WI38 (cell line): ENCODE data around the gene PURA.
A peak's percentile ranks its signal among the peaks of the same experiment; 100 is the strongest.

ENCODE experiments used
- H3K4me3 ChIP-seq: 2 replicates; pipeline ENCODE4 v1.5.1; 2011; ENCODE audit warnings: low read depth, mild to moderate bottlenecking, control low read depth, low read length
- TF ChIP-seq, protein P1 (sequence below): IDR thresholded peaks from 2 replicates; pipeline ENCODE4 v1.5.1; 2012; ENCODE audit warnings: low read depth, mild to moderate bottlenecking, control low read depth, low read length

The PURA gene

DNA sequence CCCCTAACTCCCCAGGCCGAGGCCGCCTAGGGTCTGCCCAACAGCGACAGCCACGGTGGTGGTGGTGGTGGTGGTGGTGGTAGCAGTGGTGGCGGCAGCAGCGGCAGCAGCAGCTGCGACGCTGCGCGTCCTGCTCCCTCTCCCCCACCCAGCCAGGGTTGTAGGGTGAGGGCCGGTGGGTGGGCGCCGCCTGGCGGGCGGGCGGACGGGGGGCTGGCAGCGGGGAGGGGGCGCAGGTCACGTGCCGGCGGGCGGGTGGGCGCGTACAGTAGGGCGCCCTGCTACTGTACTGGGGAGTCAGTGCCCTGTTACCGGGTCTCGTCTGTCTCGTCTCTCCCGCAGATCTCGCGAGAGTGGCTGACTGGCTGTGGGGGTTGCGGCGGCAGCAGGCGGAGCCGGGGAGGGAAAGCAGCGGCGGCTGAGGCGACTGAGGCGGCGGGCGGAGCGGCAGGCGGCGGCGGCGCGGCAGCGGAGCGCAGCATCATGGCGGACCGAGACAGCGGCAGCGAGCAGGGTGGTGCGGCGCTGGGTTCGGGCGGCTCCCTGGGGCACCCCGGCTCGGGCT is at the start of gene PURA:
PURA (plus strand) TSS at position 411 of the 565 bp plus-strand sequence; CDS start at position 484, 73 bp downstream.
- TF ChIP-seq, protein P1, sequence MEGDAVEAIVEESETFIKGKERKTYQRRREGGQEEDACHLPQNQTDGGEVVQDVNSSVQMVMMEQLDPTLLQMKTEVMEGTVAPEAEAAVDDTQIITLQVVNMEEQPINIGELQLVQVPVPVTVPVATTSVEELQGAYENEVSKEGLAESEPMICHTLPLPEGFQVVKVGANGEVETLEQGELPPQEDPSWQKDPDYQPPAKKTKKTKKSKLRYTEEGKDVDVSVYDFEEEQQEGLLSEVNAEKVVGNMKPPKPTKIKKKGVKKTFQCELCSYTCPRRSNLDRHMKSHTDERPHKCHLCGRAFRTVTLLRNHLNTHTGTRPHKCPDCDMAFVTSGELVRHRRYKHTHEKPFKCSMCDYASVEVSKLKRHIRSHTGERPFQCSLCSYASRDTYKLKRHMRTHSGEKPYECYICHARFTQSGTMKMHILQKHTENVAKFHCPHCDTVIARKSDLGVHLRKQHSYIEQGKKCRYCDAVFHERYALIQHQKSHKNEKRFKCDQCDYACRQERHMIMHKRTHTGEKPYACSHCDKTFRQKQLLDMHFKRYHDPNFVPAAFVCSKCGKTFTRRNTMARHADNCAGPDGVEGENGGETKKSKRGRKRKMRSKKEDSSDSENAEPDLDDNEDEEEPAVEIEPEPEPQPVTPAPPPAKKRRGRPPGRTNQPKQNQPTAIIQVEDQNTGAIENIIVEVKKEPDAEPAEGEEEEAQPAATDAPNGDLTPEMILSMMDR, result no peak
- peak within 1 kb of the TSS; percentile 79 for H3K4me3 ChIP-seq

DNA sequence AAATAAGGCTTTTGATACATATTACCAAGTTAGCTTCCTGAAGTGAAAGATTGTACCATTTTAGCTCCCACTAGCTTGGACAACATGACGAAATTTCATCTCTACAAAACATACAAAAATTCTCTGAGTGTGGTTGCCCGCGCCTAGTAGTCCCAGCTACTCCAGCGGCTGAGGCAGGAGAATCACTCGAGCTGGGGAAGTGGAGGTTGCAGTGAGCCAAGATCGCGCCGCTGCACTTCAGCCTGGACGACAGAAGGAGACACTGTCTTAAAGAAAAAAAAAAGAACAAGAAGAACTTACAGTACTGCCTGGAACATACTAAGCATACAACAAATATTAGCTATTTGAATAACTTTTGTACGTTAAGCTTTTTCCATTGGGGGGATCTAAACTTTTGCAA is 41.1 kb upstream of the PURA start:
- H3K4me3 ChIP-seq, result no peak overlapping the region
- TF ChIP-seq, protein P1, result no peak

DNA sequence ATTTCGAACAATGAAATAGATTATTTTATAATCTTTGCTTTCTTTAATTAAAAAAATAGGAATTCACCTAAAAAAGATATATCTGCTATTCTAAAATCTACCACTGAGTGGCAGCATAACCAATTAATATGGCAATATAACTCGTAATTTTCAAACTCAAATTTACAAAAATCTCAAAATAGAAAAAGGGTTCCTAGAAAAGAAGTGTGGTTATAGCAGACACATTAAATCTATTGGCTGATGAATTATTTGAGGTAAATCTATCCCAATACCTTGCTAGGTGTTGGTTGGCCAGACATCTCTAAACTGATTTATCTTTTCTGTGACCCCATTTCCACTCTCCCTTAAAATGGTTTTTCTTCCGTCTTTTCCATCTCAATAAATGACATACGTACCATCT is 40.6 kb upstream of the PURA start:
- no peak overlapping the region for H3K4me3 ChIP-seq
- TF ChIP-seq, protein P1, result no peak

DNA sequence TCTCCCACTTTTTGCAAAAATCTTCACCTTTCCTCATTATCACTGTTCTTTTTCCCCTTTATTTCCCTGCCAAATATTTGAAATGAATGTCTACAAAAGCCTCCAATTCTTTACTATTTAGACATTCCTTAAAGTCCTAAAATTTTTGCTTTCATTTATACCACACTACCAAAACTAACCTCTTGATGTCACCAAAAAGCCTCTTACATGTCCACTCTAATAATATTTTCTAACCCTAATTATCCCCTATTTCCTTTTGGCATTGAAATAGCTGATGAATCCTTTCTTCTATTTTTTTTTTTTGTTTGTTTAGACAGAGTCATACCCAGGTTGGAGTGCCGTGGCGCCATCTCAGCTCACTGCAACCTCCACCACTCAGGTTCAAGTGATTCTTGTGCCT is 38.5 kb upstream of the PURA start:
- H3K4me3 ChIP-seq, result no peak overlapping the region
- TF ChIP-seq, protein P1, result no peak

DNA sequence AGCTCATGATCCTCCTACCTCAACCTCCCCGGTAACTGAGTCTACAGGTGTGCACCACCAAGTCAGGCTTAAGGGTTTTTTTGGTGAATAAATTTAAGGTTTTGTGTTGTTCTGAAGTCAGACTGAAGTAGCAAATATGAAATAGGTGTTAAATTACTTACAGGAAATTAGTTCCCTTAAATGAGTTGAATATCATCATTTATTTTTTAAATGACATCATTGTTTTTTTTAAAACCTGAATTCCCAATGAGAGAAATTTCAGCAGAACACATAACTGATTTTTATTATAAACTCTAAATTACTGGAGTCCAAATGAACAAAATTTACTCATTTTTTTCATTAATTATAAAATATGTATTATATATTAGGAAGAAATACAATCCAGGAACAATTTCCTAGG is 37.8 kb upstream of the PURA start:
- TF ChIP-seq, protein P1, result no peak
- no peak overlapping the region for H3K4me3 ChIP-seq

DNA sequence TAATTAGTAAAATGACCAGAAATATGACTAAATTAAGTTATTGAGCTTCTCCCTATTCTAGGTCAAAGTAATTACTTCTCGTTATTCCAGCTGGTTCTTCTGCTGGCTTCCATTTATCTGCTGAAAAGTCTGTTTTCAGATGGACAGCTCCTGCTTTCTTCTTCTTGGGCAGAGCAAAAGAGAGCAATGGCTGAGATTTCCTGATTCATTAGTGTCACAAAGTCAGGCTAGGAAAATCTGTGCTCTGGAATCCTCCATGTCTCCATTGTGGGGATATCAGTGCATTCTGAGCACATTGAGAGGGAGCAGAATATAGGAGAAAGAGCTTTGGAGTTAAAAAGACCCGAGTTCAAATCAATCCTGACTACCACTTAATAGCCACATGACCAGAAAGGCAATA is 37.1 kb upstream of the PURA start:
- TF ChIP-seq, protein P1, result no peak
- no peak overlapping the region for H3K4me3 ChIP-seq

DNA sequence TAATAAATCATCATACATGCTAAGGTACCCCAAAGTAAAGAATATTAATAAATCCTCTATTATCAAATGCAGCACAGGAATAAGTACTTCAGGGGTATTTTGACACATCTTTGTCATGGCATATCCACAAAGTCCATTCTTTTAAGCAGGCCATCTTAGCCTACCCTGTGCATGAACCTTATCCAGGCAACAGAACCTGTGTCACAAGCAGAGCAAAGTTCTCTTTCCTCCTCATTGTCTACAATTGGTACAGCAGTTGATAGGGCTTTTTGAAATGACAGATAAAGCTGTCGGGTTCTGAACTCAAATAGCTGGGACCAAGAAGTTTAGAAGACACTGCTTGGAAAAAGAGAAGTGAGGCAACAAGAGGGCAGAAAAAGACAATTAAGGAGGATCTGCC is 30.8 kb upstream of the PURA start:
- TF ChIP-seq, protein P1, result no peak
- H3K4me3 ChIP-seq, result no peak overlapping the region
